ENCODE measurements around the gene MAFB.
"Not testable (repeated sequence)": the region's sequence is repeated elsewhere in the genome, so short reads cannot be mapped to it uniquely, and the experiment has no call there.

The MAFB gene

DNA sequence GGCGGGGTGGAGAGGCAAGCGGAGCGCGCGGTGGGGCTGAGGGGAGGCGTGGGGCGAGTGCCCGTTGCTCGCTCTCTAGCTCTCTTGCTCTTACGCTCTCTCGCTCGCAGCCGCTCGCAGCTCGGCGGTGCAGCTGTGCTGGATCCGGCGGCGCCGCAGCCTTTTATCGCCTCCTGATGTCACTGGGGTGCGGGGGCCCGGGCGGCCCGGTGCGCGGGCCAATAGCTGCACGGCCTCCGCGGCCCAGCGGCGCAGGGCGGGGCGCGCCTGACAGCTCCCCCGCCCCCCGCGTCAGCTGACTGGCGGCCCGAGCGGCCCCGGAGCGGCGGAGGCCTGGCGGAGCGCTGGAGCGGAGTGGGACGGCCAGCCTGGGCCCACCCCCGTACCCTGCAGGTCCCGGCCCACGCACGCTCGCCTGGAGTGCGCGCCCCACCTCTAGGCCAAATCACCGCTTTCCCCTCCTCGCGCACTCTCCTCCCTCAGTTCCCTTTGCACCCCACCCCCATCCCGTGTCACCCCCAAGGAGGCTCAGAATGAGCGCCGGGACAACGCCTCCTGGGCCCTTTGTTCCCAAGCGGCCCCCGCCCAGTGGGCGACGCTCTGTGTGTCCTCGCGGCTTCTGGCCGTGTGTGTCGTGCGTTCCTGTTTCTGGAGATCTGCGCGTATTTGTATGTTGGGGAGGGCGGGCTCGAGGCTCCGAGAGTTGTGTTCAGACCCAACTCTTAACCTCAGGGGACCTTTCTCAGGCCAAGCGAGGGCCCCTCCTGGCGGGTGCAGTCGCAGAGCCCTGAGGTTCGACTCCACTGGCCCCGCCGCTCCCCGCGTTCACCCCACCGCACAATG is at the start of gene MAFB:
Gene MAFB, minus strand, starts transcription at position 137 of the 843 bp plus-strand sequence. CDS start 386 bp downstream, outside the sequence.
- peak within 1 kb of the TSS; percentile 63 for H3K4me3 Mint-ChIP-seq
- no peaks in the 10 kb centered on the region for H3K36me3 Mint-ChIP-seq (ENCODE audit: low read depth)
- H3K9me3 Mint-ChIP-seq, result no peaks in the 10 kb centered on the region
- peak within 1 kb of the TSS; percentile 41 for H3K27ac Mint-ChIP-seq
- peaks cover 91% of the 10 kb centered on the region for H3K27me3 Mint-ChIP-seq (ENCODE audit: low read depth)
- peaks cover 1% of the 10 kb centered on the region for H3K4me1 Mint-ChIP-seq (ENCODE audit: low read depth)

DNA sequence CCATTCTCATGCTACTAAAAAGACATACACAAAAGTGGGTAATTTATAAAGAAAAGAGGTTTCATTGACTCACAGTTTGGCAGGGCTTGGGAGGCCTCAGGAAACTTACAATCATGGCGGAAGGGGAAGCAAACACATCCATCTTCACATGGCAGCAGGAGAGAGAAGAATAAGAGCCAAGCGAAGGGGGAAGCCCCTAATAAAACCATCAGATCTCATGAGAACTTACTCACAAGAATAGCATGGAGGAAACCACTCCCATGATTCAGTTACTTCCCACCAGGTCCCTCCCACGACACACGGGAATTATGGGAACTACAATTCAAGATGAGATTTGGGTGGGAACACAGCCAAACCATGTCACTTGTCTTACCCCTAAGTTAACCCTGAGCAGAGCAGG is 47.4 kb upstream of the MAFB start:
- H3K36me3 Mint-ChIP-seq (ENCODE audit: low read depth); H3K4me3 Mint-ChIP-seq; H3K27ac Mint-ChIP-seq; H3K4me1 Mint-ChIP-seq (ENCODE audit: low read depth); H3K9me3 Mint-ChIP-seq: not testable (repeated sequence)
- H3K27me3 Mint-ChIP-seq (ENCODE audit: low read depth), result peaks cover 13% of the 10 kb centered on the region

DNA sequence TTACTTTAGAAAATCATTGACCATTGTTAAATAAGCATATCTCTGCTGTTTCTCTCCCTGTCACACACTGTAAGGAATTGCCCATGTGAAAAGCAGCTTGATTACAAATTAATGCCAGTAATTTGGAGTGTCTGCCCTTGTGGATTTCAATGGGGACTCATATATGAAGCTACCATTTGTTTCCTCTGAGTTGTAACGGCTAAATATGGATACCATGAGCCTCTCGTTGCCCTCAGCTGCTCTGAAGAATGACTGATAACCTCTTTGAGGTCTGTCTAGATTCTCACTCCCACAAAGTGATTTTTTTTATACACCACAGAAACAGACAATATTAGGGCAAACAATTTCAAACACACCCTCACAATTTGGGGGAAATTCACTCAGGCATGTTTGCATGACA is 40.0 kb upstream of the MAFB start:
- no peaks in the 10 kb centered on the region for H3K9me3 Mint-ChIP-seq
- no peak overlapping the region for H3K27ac Mint-ChIP-seq
- H3K27me3 Mint-ChIP-seq (ENCODE audit: low read depth), result peaks cover 26% of the 10 kb centered on the region
- H3K4me1 Mint-ChIP-seq (ENCODE audit: low read depth), result no peaks in the 10 kb centered on the region
- H3K4me3 Mint-ChIP-seq, result no peak overlapping the region
- no peaks in the 10 kb centered on the region for H3K36me3 Mint-ChIP-seq (ENCODE audit: low read depth)

DNA sequence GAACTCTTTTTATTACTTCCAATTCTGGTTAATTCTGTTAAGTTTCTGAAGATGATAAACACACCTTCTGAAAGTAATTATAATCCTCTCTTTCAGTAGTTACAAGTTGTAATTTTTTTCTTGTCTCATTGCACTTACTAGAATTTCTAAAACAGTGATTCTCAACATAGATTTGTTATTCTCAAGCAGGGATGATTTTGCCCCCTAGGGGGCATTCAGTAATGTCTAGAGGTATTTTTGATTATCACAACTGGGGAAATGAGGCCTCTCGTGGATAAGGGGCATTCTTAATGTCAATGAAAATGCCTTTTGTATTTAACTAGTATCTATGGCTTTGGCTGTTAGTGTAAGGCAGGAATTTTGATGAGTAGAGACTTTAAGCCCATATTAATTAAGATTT is 39.4 kb upstream of the MAFB start:
- no peaks in the 10 kb centered on the region for H3K4me1 Mint-ChIP-seq (ENCODE audit: low read depth)
- peaks cover 20% of the 10 kb centered on the region for H3K27me3 Mint-ChIP-seq (ENCODE audit: low read depth)
- H3K9me3 Mint-ChIP-seq, result no peaks in the 10 kb centered on the region
- no peaks in the 10 kb centered on the region for H3K36me3 Mint-ChIP-seq (ENCODE audit: low read depth)
- no peak overlapping the region for H3K27ac Mint-ChIP-seq
- no peak overlapping the region for H3K4me3 Mint-ChIP-seq

DNA sequence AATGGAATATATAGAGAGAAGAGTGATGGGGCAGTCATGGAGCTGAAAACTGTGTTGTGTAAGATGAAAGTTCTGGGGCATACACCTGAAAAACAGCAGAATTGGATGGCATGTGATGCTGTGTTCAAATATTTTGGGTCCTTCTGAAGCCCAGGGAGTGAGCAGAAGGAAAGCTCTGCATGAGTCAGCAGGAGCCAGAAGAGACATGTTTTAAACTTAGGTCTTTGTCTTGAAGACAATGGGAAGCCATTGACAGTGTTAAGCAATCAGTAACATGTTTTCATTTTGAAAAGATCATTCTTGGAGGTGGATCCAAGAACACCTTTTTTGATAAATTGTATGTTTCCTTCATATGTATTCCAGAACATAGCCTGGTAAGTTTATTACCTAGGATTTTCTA is 38.9 kb upstream of the MAFB start:
- H3K36me3 Mint-ChIP-seq (ENCODE audit: low read depth), result no peaks in the 10 kb centered on the region
- H3K4me1 Mint-ChIP-seq (ENCODE audit: low read depth), result no peaks in the 10 kb centered on the region
- H3K27ac Mint-ChIP-seq, result no peak overlapping the region
- no peaks in the 10 kb centered on the region for H3K9me3 Mint-ChIP-seq
- H3K4me3 Mint-ChIP-seq, result no peak overlapping the region
- H3K27me3 Mint-ChIP-seq (ENCODE audit: low read depth), result peaks cover 18% of the 10 kb centered on the region

- Mint-ChIP-seq H3K4me1 (ENCODE audit: low read depth) (no peaks in the 10 kb centered on the region), H3K27ac (no peak overlapping the region), H3K36me3 (ENCODE audit: low read depth) (no peaks in the 10 kb centered on the region), H3K4me3 (no peak overlapping the region), H3K9me3 (no peaks in the 10 kb centered on the region), H3K27me3 (ENCODE audit: low read depth) (peaks cover 18% of the 10 kb centered on the region)
Measured at GRCh38 chr20:40726776-40727175, 37.7 kb upstream of the MAFB start.

GRCh38 chr20:40724566-40724965 is 35.5 kb upstream of the MAFB start:
- Mint-ChIP-seq H3K27ac (no peak overlapping the region), H3K4me1 (ENCODE audit: low read depth) (no peaks in the 10 kb centered on the region), H3K36me3 (ENCODE audit: low read depth) (no peaks in the 10 kb centered on the region), H3K27me3 (ENCODE audit: low read depth) (peaks cover 18% of the 10 kb centered on the region), H3K9me3 (no peaks in the 10 kb centered on the region), H3K4me3 (no peak overlapping the region)

GRCh38 chr20:40720826-40721225 is 31.8 kb upstream of the MAFB start:
- Mint-ChIP-seq H3K9me3 (no peaks in the 10 kb centered on the region), H3K4me1 (ENCODE audit: low read depth) (no peaks in the 10 kb centered on the region), H3K27ac (no peak overlapping the region), H3K4me3 (no peak overlapping the region), H3K36me3 (ENCODE audit: low read depth) (no peaks in the 10 kb centered on the region), H3K27me3 (ENCODE audit: low read depth) (peaks cover 4% of the 10 kb centered on the region)

GRCh38 chr20:40720099-40720498 is 31.1 kb upstream of the MAFB start:
- no peaks in the 10 kb centered on the region for H3K36me3 Mint-ChIP-seq (ENCODE audit: low read depth)
- H3K27ac Mint-ChIP-seq, result no peak overlapping the region
- H3K4me3 Mint-ChIP-seq, result no peak overlapping the region
- H3K4me1 Mint-ChIP-seq (ENCODE audit: low read depth), result no peaks in the 10 kb centered on the region
- no peaks in the 10 kb centered on the region for H3K9me3 Mint-ChIP-seq
- H3K27me3 Mint-ChIP-seq (ENCODE audit: low read depth), result no peaks in the 10 kb centered on the region

DNA sequence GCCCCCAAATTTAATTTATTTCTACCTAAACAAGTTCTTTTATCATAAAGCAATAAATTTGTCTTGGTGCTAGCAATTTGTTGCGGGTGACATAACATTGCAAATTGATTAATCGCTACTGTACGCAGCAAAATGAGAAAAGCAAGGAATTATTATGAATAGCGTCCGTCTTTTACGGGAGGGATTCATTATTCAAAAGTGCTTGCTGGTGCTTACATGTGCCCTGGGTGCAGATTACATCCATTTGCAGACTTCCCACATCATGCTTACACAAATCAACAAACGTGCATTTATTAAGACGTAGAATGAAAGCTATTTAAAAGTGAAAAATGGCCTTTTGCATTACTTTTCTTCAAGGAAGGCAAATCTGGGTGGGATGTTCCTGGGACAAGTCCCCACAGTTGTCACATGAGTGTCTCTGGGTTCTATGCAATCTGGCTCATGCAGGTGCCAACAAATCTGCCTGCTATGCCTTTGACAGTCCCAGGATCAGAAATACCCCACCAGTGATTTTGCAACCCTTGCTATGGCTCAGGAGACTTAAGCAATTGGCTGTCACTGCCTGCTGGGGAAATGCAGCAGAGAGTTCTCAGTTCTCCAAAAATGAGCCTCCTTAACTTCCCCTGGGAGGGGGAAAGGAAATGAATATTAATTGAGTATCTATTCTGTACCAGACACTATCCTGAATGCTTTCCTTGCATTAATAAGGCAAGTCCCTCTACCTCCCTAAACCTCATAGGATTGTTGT is 30.1 kb upstream of the MAFB start:
- Mint-ChIP-seq H3K4me1 (ENCODE audit: low read depth) (no peaks in the 10 kb centered on the region), H3K27ac (no peak overlapping the region), H3K36me3 (ENCODE audit: low read depth) (no peaks in the 10 kb centered on the region), H3K27me3 (ENCODE audit: low read depth) (no peaks in the 10 kb centered on the region), H3K9me3 (no peaks in the 10 kb centered on the region), H3K4me3 (no peak overlapping the region)

- Mint-ChIP-seq H3K4me1 (ENCODE audit: low read depth) (no peaks in the 10 kb centered on the region), H3K4me3 (no peak overlapping the region), H3K27me3 (ENCODE audit: low read depth) (no peaks in the 10 kb centered on the region), H3K36me3 (ENCODE audit: low read depth) (no peaks in the 10 kb centered on the region), H3K27ac (no peak overlapping the region), H3K9me3 (no peaks in the 10 kb centered on the region)
Measured at GRCh38 chr20:40718214-40718977, 29.4 kb upstream of the MAFB start.

DNA sequence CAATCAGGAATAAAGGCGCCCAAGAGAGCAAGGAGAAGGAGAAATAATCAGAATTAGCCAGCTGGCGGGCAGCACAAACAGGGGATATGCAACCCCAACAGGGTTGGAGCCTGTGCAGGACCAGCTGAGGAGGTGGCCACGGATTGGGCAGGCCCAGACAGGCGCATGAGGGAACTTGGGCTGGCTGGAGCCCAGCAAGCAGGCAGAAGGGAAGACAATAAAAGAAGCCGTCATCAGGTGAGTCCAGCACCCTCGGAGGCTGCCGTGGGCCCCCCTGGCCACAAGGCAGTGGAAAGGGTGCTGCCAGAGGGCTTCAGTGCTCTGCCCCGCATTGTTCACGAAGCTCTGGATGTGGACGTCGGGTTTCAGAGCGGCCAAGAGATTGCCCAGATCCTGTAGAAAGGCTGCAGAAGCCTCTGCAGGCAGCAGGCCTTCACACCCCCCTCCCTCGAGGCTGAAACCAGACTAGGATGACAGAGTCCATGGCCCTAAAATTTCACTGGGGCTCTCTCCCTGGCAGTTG is 28.4 kb upstream of the MAFB start:
- Mint-ChIP-seq H3K27ac (no peak overlapping the region), H3K27me3 (ENCODE audit: low read depth) (no peaks in the 10 kb centered on the region), H3K9me3 (no peaks in the 10 kb centered on the region)

GRCh38 chr20:40715491-40715890 is 26.5 kb upstream of the MAFB start:
- no peaks in the 10 kb centered on the region for H3K36me3 Mint-ChIP-seq (ENCODE audit: low read depth)
- peaks cover 2% of the 10 kb centered on the region for H3K27me3 Mint-ChIP-seq (ENCODE audit: low read depth)
- no peaks in the 10 kb centered on the region for H3K9me3 Mint-ChIP-seq
- H3K4me1 Mint-ChIP-seq (ENCODE audit: low read depth), result no peaks in the 10 kb centered on the region
- H3K4me3 Mint-ChIP-seq, result no peak overlapping the region
- H3K27ac Mint-ChIP-seq, result no peak overlapping the region

More for the DNA sequence above, 28.4 kb upstream of the MAFB start:
- H3K36me3 Mint-ChIP-seq (ENCODE audit: low read depth), result no peaks in the 10 kb centered on the region
- H3K4me1 Mint-ChIP-seq (ENCODE audit: low read depth), result no peaks in the 10 kb centered on the region
- no peak overlapping the region for H3K4me3 Mint-ChIP-seq

DNA sequence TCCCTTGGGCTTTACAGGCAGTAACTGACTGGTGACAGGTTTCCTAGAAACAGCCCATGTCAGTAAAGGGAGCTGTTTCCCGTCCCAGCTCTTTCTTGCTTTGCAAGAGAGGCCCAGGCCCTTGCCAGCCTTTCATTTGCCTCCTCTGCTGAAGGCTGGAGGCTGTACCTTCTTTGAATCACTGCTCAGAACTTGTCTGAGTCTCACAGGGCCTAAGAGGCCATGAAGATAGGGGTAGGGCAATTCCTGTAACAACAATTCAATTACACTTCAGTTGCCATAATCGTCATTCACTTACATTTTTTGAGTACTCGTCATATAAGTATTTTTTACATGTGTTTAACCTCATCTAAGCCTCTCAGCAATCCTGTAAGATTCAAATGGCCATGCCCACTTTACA is 25.9 kb upstream of the MAFB start:
- no peaks in the 10 kb centered on the region for H3K36me3 Mint-ChIP-seq (ENCODE audit: low read depth)
- H3K27ac Mint-ChIP-seq, result no peak overlapping the region
- peaks cover 5% of the 10 kb centered on the region for H3K27me3 Mint-ChIP-seq (ENCODE audit: low read depth)
- no peak overlapping the region for H3K4me3 Mint-ChIP-seq
- no peaks in the 10 kb centered on the region for H3K4me1 Mint-ChIP-seq (ENCODE audit: low read depth)
- no peaks in the 10 kb centered on the region for H3K9me3 Mint-ChIP-seq

Data from T-helper 1 cell treated with Interleukin-12 subunit alpha and Interleukin-12 subunit beta and Interleukin-4 antibody, amounts not matched to agents 30 μg/mL and 1 μg/mL, for 36 hours (primary cell).